OCI-LY7 (cell line): ENCODE data around the gene ANKRD65. TPM values are rescaled to one million over a fixed set of nuclear protein-coding genes. Genes with fewer than 3 reads are reported as not detected.
"Not testable (repeated sequence)": the region's sequence is repeated elsewhere in the genome, so short reads cannot be mapped to it uniquely, and the experiment has no call there.

Experiments
- BruUV-seq: library from RNA; stranded (reverse); fragments of 400-500 nt; replicated peaks from 2 replicates; lab custom pipeline; 2021; lab: Mats Ljungman, UMichigan
- CTCF ChIA-PET: fragments of 300-600 bp; sonication (Branson Sonifier 250); formaldehyde crosslinking; loops from one replicate; lab custom pipeline; 2022; ENCODE audit warnings: antibody characterized with exemption; ENCODE audit not compliant: unreplicated experiment; lab: Charles Lee
- POLR2A ChIA-PET: fragments of 300-600 bp; sonication (Branson Sonifier 250); formaldehyde crosslinking; loops from one replicate; lab custom pipeline; 2022; ENCODE audit warnings: antibody characterized with exemption; lab: Charles Lee
- DNase-seq: peaks from one replicate; pipeline ENCODE4 v3.0.0-alpha.2; 2015; ENCODE audit warnings: low spot score
- H2AFZ ChIP-seq: fragments of 200-600 bp; sonication (generic), shearing (Covaris generic); 2 replicates; pipeline ENCODE4 v1.6.1; 2014; ENCODE audit warnings: mild to moderate bottlenecking, antibody characterized with exemption, low read length, moderate library complexity
- H3K27ac ChIP-seq: fragments of 200-600 bp; sonication (generic); 2 replicates; pipeline ENCODE4 v1.5.1; 2014; ENCODE audit warnings: mixed run types, low read depth, mild to moderate bottlenecking, moderate library complexity, low read length, inconsistent platforms; ENCODE audit not compliant: poor library complexity, severe bottlenecking
- H3K36me3 ChIP-seq: fragments of 200-600 bp; sonication (generic); 2 replicates; pipeline ENCODE4 v1.6.1; 2014; ENCODE audit warnings: mild to moderate bottlenecking, antibody characterized with exemption, low read length, moderate library complexity, mixed read lengths; ENCODE audit not compliant: insufficient read depth
- H3K4me1 ChIP-seq: fragments of 200-600 bp; sonication (generic); 2 replicates; pipeline ENCODE4 v1.5.1; 2014; ENCODE audit warnings: mild to moderate bottlenecking, low read length; ENCODE audit not compliant: insufficient read depth, poor library complexity, severe bottlenecking
- H3K4me2 ChIP-seq: fragments of 200-600 bp; sonication (generic); 2 replicates; pipeline ENCODE4 v1.6.1; 2014; ENCODE audit warnings: mild to moderate bottlenecking, low read length
- H3K4me3 ChIP-seq: fragments of 200-600 bp; sonication (generic); 2 replicates; pipeline ENCODE4 v1.5.1; 2014; ENCODE audit warnings: mild to moderate bottlenecking, low read depth, low read length; ENCODE audit not compliant: poor library complexity, severe bottlenecking
- H3K79me2 ChIP-seq: fragments of 200-600 bp; sonication (generic); 2 replicates; pipeline ENCODE4 v1.6.1; 2016; ENCODE audit warnings: low read depth, mild to moderate bottlenecking, low read length, moderate library complexity, mixed read lengths; ENCODE audit not compliant: insufficient read depth
- H3K9me2 ChIP-seq: fragments of 200-600 bp; sonication (generic); 2 replicates; pipeline ENCODE4 v1.6.1; 2016; ENCODE audit warnings: mild to moderate bottlenecking, low read length, mixed read lengths; ENCODE audit not compliant: insufficient read depth
- H3K9me3 ChIP-seq: fragments of 200-600 bp; sonication (generic); 2 replicates; pipeline ENCODE4 v1.6.1; 2014; ENCODE audit warnings: mild to moderate bottlenecking, mixed run types, low read length, mixed read lengths
- H4K20me1 ChIP-seq: fragments of 200-600 bp; sonication (generic); 2 replicates; pipeline ENCODE4 v1.6.1; 2014; ENCODE audit warnings: mild to moderate bottlenecking, antibody characterized with exemption, low read length, moderate library complexity, mixed read lengths; ENCODE audit not compliant: insufficient read depth
- CTCF ChIP-seq: fragments of 200-600 bp; sonication (generic); conservative IDR thresholded peaks from 2 replicates; pipeline ENCODE4 v1.5.1; 2014; ENCODE audit warnings: mild to moderate bottlenecking, antibody characterized with exemption, low read length, moderate library complexity, mixed read lengths
- EZH2phosphoT487 ChIP-seq: fragments of 200-600 bp; sonication (generic); IDR thresholded peaks from 2 replicates; pipeline ENCODE4 v1.6.1; 2018; ENCODE audit warnings: low read depth, borderline replicate concordance, mild to moderate bottlenecking, mixed run types, antibody characterized with exemption, low read length, moderate library complexity, mixed read lengths
- intact Hi-C: fragments of 100-400 bp; cut with micrococcal nuclease; formaldehyde crosslinking; loops from one replicate; pipeline ENCODE4 v1.10.0; 2022; ENCODE audit not compliant: unreplicated experiment
- total RNA-seq, 2 experiments: library from RNA; depleted of rRNA in 1 of 2; stranded (reverse); fragments of >200 nt in 1 of 2; shearing (Covaris generic) in 1 of 2; gene quantifications; 2 replicates each; pipeline ENCODE4 v1.2.3, GENCODE V29; 2014 to 2022

ANKRD65 gene
- total RNA-seq, 2 experiments from 2014 or later, result not detected

- Histone ChIP-seq H4K20me1 (no peaks in the 10 kb centered on the region), H2AFZ (no peak overlapping the region), H3K79me2 (peaks cover 20% of the 10 kb centered on the region), H3K9me2 (no peaks in the 10 kb centered on the region), H3K36me3 (peaks cover 42% of the 10 kb centered on the region), H3K4me2 (peak overlapping the region; percentile 66; the same call in 1 of the 2 replicates), H3K4me1 (peaks cover 31% of the 10 kb centered on the region), H3K4me3 (peak overlapping the region; percentile 43), H3K9me3 (peaks cover 10% of the 10 kb centered on the region; the same call in 1 of the 2 replicates), H3K27ac (peak overlapping the region; percentile 26)
- BruUV-seq, result no TSS peak
- POLR2A ChIA-PET, result interaction anchor here (0.6 kb wide), 1 partner anchor 28 kb away, joined by 3 read pairs; the partner anchor contains the start of gene CCNL2
- CTCF ChIA-PET, result no interaction called here
- intact Hi-C loops, result no loop called here
- DNase-seq, result no peak
- TF ChIP-seq CTCF, result no peak
- TF ChIP-seq EZH2phosphoT487, result no peak
Observed at GRCh38 chr1:1371364-1371745, 49.7 kb downstream of the ANKRD65 start.

- Histone ChIP-seq H3K27ac (no peak overlapping the region), H3K9me2 (no peaks in the 10 kb centered on the region), H3K9me3 (peaks cover 15% of the 10 kb centered on the region), H3K36me3 (peaks cover 38% of the 10 kb centered on the region), H3K79me2 (peaks cover 20% of the 10 kb centered on the region), H4K20me1 (no peaks in the 10 kb centered on the region), H3K4me1 (peaks cover 26% of the 10 kb centered on the region), H2AFZ (no peak overlapping the region), H3K4me3 (no peak overlapping the region), H3K4me2 (no peak overlapping the region)
- no peak for TF ChIP-seq EZH2phosphoT487
- no peak for TF ChIP-seq CTCF
- intact Hi-C loops, result no loop called here
- ChIA-PET POLR2A (no interaction called here), CTCF (no interaction called here)
- DNase-seq, result no peak
- BruUV-seq, result no TSS peak
Observed at GRCh38 chr1:1370771-1371300, 50.2 kb downstream of the ANKRD65 start.

DNA sequence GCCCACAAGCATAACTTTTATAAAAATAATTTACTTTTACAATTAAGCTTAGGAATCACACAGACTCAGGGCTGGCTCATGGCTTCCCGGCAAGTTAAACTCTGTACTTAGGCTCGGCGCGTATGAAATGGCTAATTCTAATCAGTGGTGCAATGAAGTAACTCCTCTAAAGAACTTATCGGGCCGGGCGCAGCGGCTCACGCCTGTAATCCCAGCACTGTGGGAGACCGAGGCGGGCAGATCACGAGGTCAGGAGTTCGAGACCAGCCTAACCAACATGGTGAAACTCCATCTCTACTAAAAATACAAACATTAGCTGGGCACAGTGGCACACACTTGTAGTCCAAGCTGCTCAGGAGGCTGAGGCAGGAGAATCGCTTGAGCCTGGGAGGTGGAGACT, 51.0 kb downstream of the ANKRD65 start:
- H3K4me2 ChIP-seq, CTCF ChIA-PET, DNase-seq, POLR2A ChIA-PET, H3K27ac ChIP-seq, BruUV-seq, H3K4me3 ChIP-seq, H2AFZ ChIP-seq, H4K20me1 ChIP-seq, intact Hi-C loops, H3K9me2 ChIP-seq: not testable (repeated sequence)
- peaks cover 17% of the 10 kb centered on the region for H3K9me3 ChIP-seq
- peaks cover 25% of the 10 kb centered on the region for H3K4me1 ChIP-seq
- H3K36me3 ChIP-seq, result peaks cover 38% of the 10 kb centered on the region
- peaks cover 20% of the 10 kb centered on the region for H3K79me2 ChIP-seq

Other genes starting within 250 kb of the ANKRD65 start
- gene TTLL10, start 247.4 kb downstream of the ANKRD65 start, total RNA-seq (2014; rRNA removed; shearing (Covaris generic)), result not detected in 2 replicates
- not detected in 2 replicates for gene TTLL10, start 247.4 kb downstream of the ANKRD65 start, total RNA-seq (2022)
- not detected in 2 replicates for gene TNFRSF18, start 214.7 kb downstream of the ANKRD65 start, total RNA-seq (2014; rRNA removed; shearing (Covaris generic))
- not detected in 2 replicates for gene TNFRSF18, start 214.7 kb downstream of the ANKRD65 start, total RNA-seq (2022)
- gene TNFRSF4, start 207.1 kb downstream of the ANKRD65 start, total RNA-seq (2014; rRNA removed; shearing (Covaris generic)), result not detected in 2 replicates
- 1.1 and 1.4 TPM in 2 replicates for gene TNFRSF4, start 207.1 kb downstream of the ANKRD65 start, total RNA-seq (2022)
- 44.2 and 47.7 TPM in 2 replicates for gene SDF4, start 189.3 kb downstream of the ANKRD65 start, total RNA-seq (2014; rRNA removed; shearing (Covaris generic))
- 82.8 and 85.7 TPM in 2 replicates for gene SDF4, start 189.3 kb downstream of the ANKRD65 start, total RNA-seq (2022)
- 36.2 and 37.7 TPM in 2 replicates for gene B3GALT6, start 189.0 kb downstream of the ANKRD65 start, total RNA-seq (2014; rRNA removed; shearing (Covaris generic))
- gene B3GALT6, start 189.0 kb downstream of the ANKRD65 start, total RNA-seq (2022), result 25.0 and 27.1 TPM in 2 replicates
- gene C1QTNF12, start 174.6 kb downstream of the ANKRD65 start, total RNA-seq (2014; rRNA removed; shearing (Covaris generic)), result 0.49 and 1.8 TPM in 2 replicates
- gene C1QTNF12, start 174.6 kb downstream of the ANKRD65 start, total RNA-seq (2022), result 6.1 and 7.0 TPM in 2 replicates
- 61.6 and 69.2 TPM in 2 replicates for gene UBE2J2, start 147.4 kb downstream of the ANKRD65 start, total RNA-seq (2014; rRNA removed; shearing (Covaris generic))
- 87.0 and 88.7 TPM in 2 replicates for gene UBE2J2, start 147.4 kb downstream of the ANKRD65 start, total RNA-seq (2022)
- gene SCNN1D, start 140.8 kb downstream of the ANKRD65 start, total RNA-seq (2014; rRNA removed; shearing (Covaris generic)), result 3.9 and 6.2 TPM in 2 replicates
- 11.3 and 12.7 TPM in 2 replicates for gene SCNN1D, start 140.8 kb downstream of the ANKRD65 start, total RNA-seq (2022)
- 26.3 and 26.8 TPM in 2 replicates for gene ACAP3, start 113.3 kb downstream of the ANKRD65 start, total RNA-seq (2014; rRNA removed; shearing (Covaris generic))
- gene ACAP3, start 113.3 kb downstream of the ANKRD65 start, total RNA-seq (2022), result 47.6 and 47.7 TPM in 2 replicates
- 41.8 and 57.1 TPM in 2 replicates for gene PUSL1, start 112.7 kb downstream of the ANKRD65 start, total RNA-seq (2014; rRNA removed; shearing (Covaris generic))
- 31.3 and 32.2 TPM in 2 replicates for gene PUSL1, start 112.7 kb downstream of the ANKRD65 start, total RNA-seq (2022)
- gene INTS11, start 96.6 kb downstream of the ANKRD65 start, total RNA-seq (2014; rRNA removed; shearing (Covaris generic)), result 128 and 142 TPM in 2 replicates
- gene INTS11, start 96.6 kb downstream of the ANKRD65 start, total RNA-seq (2022), result 146 and 162 TPM in 2 replicates
- gene CPTP, start 96.5 kb downstream of the ANKRD65 start, total RNA-seq (2014; rRNA removed; shearing (Covaris generic)), result 16.6 and 18.5 TPM in 2 replicates
- gene CPTP, start 96.5 kb downstream of the ANKRD65 start, total RNA-seq (2022), result 20.3 and 20.6 TPM in 2 replicates
- gene TAS1R3, start 90.0 kb downstream of the ANKRD65 start, total RNA-seq (2014; rRNA removed; shearing (Covaris generic)), result 0.41 and 1.1 TPM in 2 replicates
- gene TAS1R3, start 90.0 kb downstream of the ANKRD65 start, total RNA-seq (2022), result 0.99 and 1.2 TPM in 2 replicates
- 41.7 and 47.1 TPM in 2 replicates for gene DVL1, start 71.9 kb downstream of the ANKRD65 start, total RNA-seq (2014; rRNA removed; shearing (Covaris generic))
- 27.8 and 30.7 TPM in 2 replicates for gene DVL1, start 71.9 kb downstream of the ANKRD65 start, total RNA-seq (2022)
- not detected in 2 replicates for gene MXRA8, start 62.7 kb downstream of the ANKRD65 start, total RNA-seq (2014; rRNA removed; shearing (Covaris generic))
- not detected in 2 replicates for gene MXRA8, start 62.7 kb downstream of the ANKRD65 start, total RNA-seq (2022)
- 156 and 163 TPM in 2 replicates for gene AURKAIP1, start 46.1 kb downstream of the ANKRD65 start, total RNA-seq (2014; rRNA removed; shearing (Covaris generic))
- gene AURKAIP1, start 46.1 kb downstream of the ANKRD65 start, total RNA-seq (2022), result 145 and 172 TPM in 2 replicates
- gene CCNL2, start 21.9 kb downstream of the ANKRD65 start, total RNA-seq (2014; rRNA removed; shearing (Covaris generic)), result 297 and 307 TPM in 2 replicates
- 213 and 238 TPM in 2 replicates for gene CCNL2, start 21.9 kb downstream of the ANKRD65 start, total RNA-seq (2022)
- 165 and 196 TPM in 2 replicates for gene MRPL20, start 14.0 kb downstream of the ANKRD65 start, total RNA-seq (2014; rRNA removed; shearing (Covaris generic))
- gene MRPL20, start 14.0 kb downstream of the ANKRD65 start, total RNA-seq (2022), result 116 and 143 TPM in 2 replicates
- gene VWA1, start 14.4 kb upstream of the ANKRD65 start, total RNA-seq (2014; rRNA removed; shearing (Covaris generic)), result not detected in 2 replicates
- not detected in 2 replicates for gene VWA1, start 14.4 kb upstream of the ANKRD65 start, total RNA-seq (2022)
- gene ATAD3C, start 28.4 kb upstream of the ANKRD65 start, total RNA-seq (2014; rRNA removed; shearing (Covaris generic)), result 1.6 TPM in 1 of 2 replicates, not detected in the other
- gene ATAD3C, start 28.4 kb upstream of the ANKRD65 start, total RNA-seq (2022), result 2.1 and 3.0 TPM in 2 replicates
- 43.8 and 54.9 TPM in 2 replicates for gene ATAD3B, start 50.5 kb upstream of the ANKRD65 start, total RNA-seq (2014; rRNA removed; shearing (Covaris generic))
- 54.3 and 62.4 TPM in 2 replicates for gene ATAD3B, start 50.5 kb upstream of the ANKRD65 start, total RNA-seq (2022)
- gene ATAD3A, start 90.9 kb upstream of the ANKRD65 start, total RNA-seq (2014; rRNA removed; shearing (Covaris generic)), result 79.9 and 81.9 TPM in 2 replicates
- 83.3 and 88.6 TPM in 2 replicates for gene ATAD3A, start 90.9 kb upstream of the ANKRD65 start, total RNA-seq (2022)
- 0.64 and 0.76 TPM in 2 replicates for gene TMEM240, start 119.3 kb upstream of the ANKRD65 start, total RNA-seq (2014; rRNA removed; shearing (Covaris generic))
- gene TMEM240, start 119.3 kb upstream of the ANKRD65 start, total RNA-seq (2022), result 2.1 and 2.7 TPM in 2 replicates
- gene SSU72, start 153.6 kb upstream of the ANKRD65 start, total RNA-seq (2014; rRNA removed; shearing (Covaris generic)), result 97.7 and 101 TPM in 2 replicates
- gene SSU72, start 153.6 kb upstream of the ANKRD65 start, total RNA-seq (2022), result 141 and 149 TPM in 2 replicates
- 2.7 and 3.1 TPM in 2 replicates for gene FNDC10, start 178.9 kb upstream of the ANKRD65 start, total RNA-seq (2014; rRNA removed; shearing (Covaris generic))
- gene FNDC10, start 178.9 kb upstream of the ANKRD65 start, total RNA-seq (2022), result 1.3 and 2.7 TPM in 2 replicates
- gene MIB2, start 194.2 kb upstream of the ANKRD65 start, total RNA-seq (2014; rRNA removed; shearing (Covaris generic)), result 46.4 and 64.9 TPM in 2 replicates
- gene MIB2, start 194.2 kb upstream of the ANKRD65 start, total RNA-seq (2022), result 54.0 and 55.3 TPM in 2 replicates
- 1.3 and 2.2 TPM in 2 replicates for gene MMP23B, start 210.9 kb upstream of the ANKRD65 start, total RNA-seq (2014; rRNA removed; shearing (Covaris generic))
- 7.6 and 8.7 TPM in 2 replicates for gene MMP23B, start 210.9 kb upstream of the ANKRD65 start, total RNA-seq (2022)
- gene CDK11B, start 237.7 kb upstream of the ANKRD65 start, total RNA-seq (2014; rRNA removed; shearing (Covaris generic)), result 21.6 and 24.0 TPM in 2 replicates
- 44.2 and 51.5 TPM in 2 replicates for gene CDK11B, start 237.7 kb upstream of the ANKRD65 start, total RNA-seq (2022)